WTC11 (cell line): ENCODE results near the gene CHD1L. TPM values are rescaled to one million over a fixed set of nuclear protein-coding genes. Genes with fewer than 3 reads are reported as not detected.
A peak's percentile ranks its signal among the peaks of the same experiment; 100 is the strongest.

Source experiments
- ATAC-seq: fragments of 200-7000 bp; cut with Tn5 transposase; 2 replicates; pipeline ENCODE4 v1.10.0; 2021; ENCODE audit warnings: mild to moderate bottlenecking, moderate library complexity
- CTCF ChIA-PET: fragments of 300-600 bp; sonication (Branson Sonifier 250); formaldehyde crosslinking; loops from one replicate; lab custom pipeline; 2021; ENCODE audit warnings: antibody characterized with exemption; lab: Charles Lee
- POLR2A ChIA-PET: fragments of 350-600 bp; sonication (Branson Sonifier 250); formaldehyde crosslinking; loops from one replicate; lab custom pipeline; 2021; ENCODE audit warnings: antibody characterized with exemption; lab: Charles Lee
- DNase-seq: peaks from one replicate; pipeline ENCODE4 v3.0.0; 2021; ENCODE audit warnings: low spot score
- H3K27ac Mint-ChIP-seq: 2 replicates; pipeline ENCODE4 v1.8.0; 2021; ENCODE audit warnings: mixed read lengths
- H3K27me3 Mint-ChIP-seq: 2 replicates; pipeline ENCODE4 v1.8.0; 2021; ENCODE audit warnings: low read depth, mild to moderate bottlenecking, moderate library complexity, mixed read lengths
- H3K36me3 Mint-ChIP-seq: 2 replicates; pipeline ENCODE4 v1.8.0; 2021; ENCODE audit warnings: mixed read lengths
- H3K4me1 Mint-ChIP-seq: 2 replicates; pipeline ENCODE4 v1.8.0; 2022; ENCODE audit warnings: mixed read lengths
- H3K4me3 Mint-ChIP-seq: 2 replicates; pipeline ENCODE4 v1.8.0; 2021; ENCODE audit warnings: mild to moderate bottlenecking, moderate library complexity, mixed read lengths
- H3K9me3 Mint-ChIP-seq: 2 replicates; pipeline ENCODE4 v1.8.0; 2021; ENCODE audit warnings: mixed read lengths
- CBFB ChIP-seq: sonication (generic); formaldehyde crosslinking; IDR thresholded peaks from 2 replicates; pipeline ENCODE4 v1.8.1; 2022; ENCODE audit warnings: mild to moderate bottlenecking, low read depth, missing genetic modification reagents
- ETV6 ChIP-seq: sonication (generic); formaldehyde crosslinking; IDR thresholded peaks from 2 replicates; pipeline ENCODE4 v1.8.1; 2022; ENCODE audit warnings: mild to moderate bottlenecking, missing genetic modification reagents
- KAT7 ChIP-seq: sonication (generic); formaldehyde crosslinking; IDR thresholded peaks from 2 replicates; pipeline ENCODE4 v1.8.1; 2023; ENCODE audit warnings: missing genetic modification reagents, mild to moderate bottlenecking, borderline replicate concordance
- NFE2L1 ChIP-seq: sonication (generic); formaldehyde crosslinking; IDR thresholded peaks from 2 replicates; pipeline ENCODE4 v1.8.1; 2023; ENCODE audit warnings: missing genetic modification reagents
- NR1H2 ChIP-seq: sonication (generic); formaldehyde crosslinking; IDR thresholded peaks from 2 replicates; pipeline ENCODE4 v1.9.0; 2021; ENCODE audit warnings: mild to moderate bottlenecking, moderate library complexity, missing genetic modification reagents
- OVOL2 ChIP-seq: fragments of 250-450 bp; sonication (Bioruptor Pico); IDR thresholded peaks from 2 replicates; pipeline ENCODE4 v1.9.0; 2021; ENCODE audit warnings: mild to moderate bottlenecking, borderline replicate concordance
- PRRX2 ChIP-seq: fragments of 250-450 bp; sonication (Bioruptor Pico); IDR thresholded peaks from 2 replicates; pipeline ENCODE4 v1.8.0; 2021; ENCODE audit warnings: mild to moderate bottlenecking
- TEAD1 ChIP-seq: sonication (generic); formaldehyde crosslinking; IDR thresholded peaks from 2 replicates; pipeline ENCODE4 v1.8.0; 2022; ENCODE audit warnings: mild to moderate bottlenecking, missing genetic modification reagents
- ZNF121 ChIP-seq: sonication (generic); formaldehyde crosslinking; IDR thresholded peaks from 2 replicates; pipeline ENCODE4 v1.8.0; 2023; ENCODE audit warnings: missing genetic modification reagents
- ZNF263 ChIP-seq: sonication (generic); formaldehyde crosslinking; IDR thresholded peaks from 2 replicates; pipeline ENCODE4 v1.8.1; 2022; ENCODE audit warnings: low read depth, mild to moderate bottlenecking, moderate library complexity, missing genetic modification reagents
- ZNF671 ChIP-seq: fragments of 250-450 bp; sonication (Bioruptor Pico); IDR thresholded peaks from 2 replicates; pipeline ENCODE4 v1.8.0; 2021; ENCODE audit warnings: mild to moderate bottlenecking
- total RNA-seq: library from RNA; stranded (reverse); gene quantifications from 3 replicates; pipeline ENCODE4 v1.2.3, GENCODE V29; 2021
- TF ChIP-seq, protein P1 (sequence below): sonication (generic); formaldehyde crosslinking; IDR thresholded peaks from 2 replicates; pipeline ENCODE4 v1.8.1; 2023; ENCODE audit warnings: mild to moderate bottlenecking, missing genetic modification reagents, borderline replicate concordance
- TF ChIP-seq, protein P2 (sequence below): sonication (generic); formaldehyde crosslinking; IDR thresholded peaks from 2 replicates; pipeline ENCODE4 v1.8.1; 2023; ENCODE audit warnings: mild to moderate bottlenecking, missing genetic modification reagents
- TF ChIP-seq, protein P3 (sequence below): sonication (generic); formaldehyde crosslinking; IDR thresholded peaks from 2 replicates; pipeline ENCODE4 v1.8.0; 2023; ENCODE audit warnings: missing genetic modification reagents
- TF ChIP-seq, protein P4 (sequence below): sonication (generic); formaldehyde crosslinking; IDR thresholded peaks from 2 replicates; pipeline ENCODE4 v1.8.0; 2022; ENCODE audit warnings: mild to moderate bottlenecking, missing genetic modification reagents
- TF ChIP-seq, protein P5 (sequence below): sonication (generic); formaldehyde crosslinking; IDR thresholded peaks from 2 replicates; pipeline ENCODE4 v1.8.1; 2022; ENCODE audit warnings: mild to moderate bottlenecking, missing genetic modification reagents, moderate library complexity, borderline replicate concordance
- TF ChIP-seq, protein P6 (sequence below): sonication (generic); formaldehyde crosslinking; IDR thresholded peaks from 2 replicates; pipeline ENCODE4 v1.8.1; 2023; ENCODE audit warnings: mild to moderate bottlenecking, missing genetic modification reagents
- TF ChIP-seq, protein P7 (sequence below): sonication (generic); formaldehyde crosslinking; IDR thresholded peaks from 2 replicates; pipeline ENCODE4 v1.8.1; 2022; ENCODE audit warnings: low read depth, missing genetic modification reagents, borderline replicate concordance
- TF ChIP-seq, protein P8 (sequence below): fragments of 250-450 bp; sonication (Bioruptor Pico); IDR thresholded peaks from 2 replicates; pipeline ENCODE4 v1.8.0; 2021; ENCODE audit warnings: mild to moderate bottlenecking

The CHD1L gene
- total RNA-seq, 1 experiment from 2014 or later = 68.7 TPM

DNA sequence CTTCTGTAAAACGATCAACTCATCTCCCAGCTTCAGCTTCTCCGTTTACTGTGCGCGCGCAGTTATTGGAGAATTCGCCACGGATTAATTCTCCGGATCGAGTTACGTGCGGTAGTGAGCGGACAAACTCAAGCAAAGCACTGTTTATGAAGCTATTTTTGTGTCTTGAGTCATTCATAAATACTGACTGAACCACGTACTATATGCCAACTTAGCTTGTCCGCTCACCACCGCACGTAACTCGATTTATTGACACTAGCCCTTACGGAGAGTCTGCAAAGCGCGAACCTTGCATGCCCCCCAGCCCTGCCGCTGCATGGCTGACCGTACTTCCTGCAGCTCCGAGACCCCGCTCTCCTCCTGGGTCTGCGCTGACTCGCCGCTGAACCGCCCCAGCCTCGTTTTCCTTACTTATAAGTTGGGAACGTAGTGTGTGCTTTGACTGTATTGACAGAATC is 773 bp downstream of the CHD1L start:
- Mint-ChIP-seq H3K4me1 (peaks cover 75% of the 10 kb centered on the region), H3K27me3 (no peaks in the 10 kb centered on the region), H3K9me3 (no peaks in the 10 kb centered on the region), H3K36me3 (no peaks in the 10 kb centered on the region), H3K27ac (no peak overlapping the region), H3K4me3 (peak overlapping the region; percentile 79)
- TF ChIP-seq, protein P1, sequence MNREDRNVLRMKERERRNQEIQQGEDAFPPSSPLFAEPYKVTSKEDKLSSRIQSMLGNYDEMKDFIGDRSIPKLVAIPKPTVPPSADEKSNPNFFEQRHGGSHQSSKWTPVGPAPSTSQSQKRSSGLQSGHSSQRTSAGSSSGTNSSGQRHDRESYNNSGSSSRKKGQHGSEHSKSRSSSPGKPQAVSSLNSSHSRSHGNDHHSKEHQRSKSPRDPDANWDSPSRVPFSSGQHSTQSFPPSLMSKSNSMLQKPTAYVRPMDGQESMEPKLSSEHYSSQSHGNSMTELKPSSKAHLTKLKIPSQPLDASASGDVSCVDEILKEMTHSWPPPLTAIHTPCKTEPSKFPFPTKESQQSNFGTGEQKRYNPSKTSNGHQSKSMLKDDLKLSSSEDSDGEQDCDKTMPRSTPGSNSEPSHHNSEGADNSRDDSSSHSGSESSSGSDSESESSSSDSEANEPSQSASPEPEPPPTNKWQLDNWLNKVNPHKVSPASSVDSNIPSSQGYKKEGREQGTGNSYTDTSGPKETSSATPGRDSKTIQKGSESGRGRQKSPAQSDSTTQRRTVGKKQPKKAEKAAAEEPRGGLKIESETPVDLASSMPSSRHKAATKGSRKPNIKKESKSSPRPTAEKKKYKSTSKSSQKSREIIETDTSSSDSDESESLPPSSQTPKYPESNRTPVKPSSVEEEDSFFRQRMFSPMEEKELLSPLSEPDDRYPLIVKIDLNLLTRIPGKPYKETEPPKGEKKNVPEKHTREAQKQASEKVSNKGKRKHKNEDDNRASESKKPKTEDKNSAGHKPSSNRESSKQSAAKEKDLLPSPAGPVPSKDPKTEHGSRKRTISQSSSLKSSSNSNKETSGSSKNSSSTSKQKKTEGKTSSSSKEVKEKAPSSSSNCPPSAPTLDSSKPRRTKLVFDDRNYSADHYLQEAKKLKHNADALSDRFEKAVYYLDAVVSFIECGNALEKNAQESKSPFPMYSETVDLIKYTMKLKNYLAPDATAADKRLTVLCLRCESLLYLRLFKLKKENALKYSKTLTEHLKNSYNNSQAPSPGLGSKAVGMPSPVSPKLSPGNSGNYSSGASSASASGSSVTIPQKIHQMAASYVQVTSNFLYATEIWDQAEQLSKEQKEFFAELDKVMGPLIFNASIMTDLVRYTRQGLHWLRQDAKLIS (CRISPR knock-in tag) = no peak
- TF ChIP-seq, protein P2, sequence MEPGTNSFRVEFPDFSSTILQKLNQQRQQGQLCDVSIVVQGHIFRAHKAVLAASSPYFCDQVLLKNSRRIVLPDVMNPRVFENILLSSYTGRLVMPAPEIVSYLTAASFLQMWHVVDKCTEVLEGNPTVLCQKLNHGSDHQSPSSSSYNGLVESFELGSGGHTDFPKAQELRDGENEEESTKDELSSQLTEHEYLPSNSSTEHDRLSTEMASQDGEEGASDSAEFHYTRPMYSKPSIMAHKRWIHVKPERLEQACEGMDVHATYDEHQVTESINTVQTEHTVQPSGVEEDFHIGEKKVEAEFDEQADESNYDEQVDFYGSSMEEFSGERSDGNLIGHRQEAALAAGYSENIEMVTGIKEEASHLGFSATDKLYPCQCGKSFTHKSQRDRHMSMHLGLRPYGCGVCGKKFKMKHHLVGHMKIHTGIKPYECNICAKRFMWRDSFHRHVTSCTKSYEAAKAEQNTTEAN (CRISPR knock-in tag) = no peak
- TF ChIP-seq, protein P3, sequence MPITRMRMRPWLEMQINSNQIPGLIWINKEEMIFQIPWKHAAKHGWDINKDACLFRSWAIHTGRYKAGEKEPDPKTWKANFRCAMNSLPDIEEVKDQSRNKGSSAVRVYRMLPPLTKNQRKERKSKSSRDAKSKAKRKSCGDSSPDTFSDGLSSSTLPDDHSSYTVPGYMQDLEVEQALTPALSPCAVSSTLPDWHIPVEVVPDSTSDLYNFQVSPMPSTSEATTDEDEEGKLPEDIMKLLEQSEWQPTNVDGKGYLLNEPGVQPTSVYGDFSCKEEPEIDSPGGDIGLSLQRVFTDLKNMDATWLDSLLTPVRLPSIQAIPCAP = no peak
- TF ChIP-seq ZNF121 = no peak
- no peak for TF ChIP-seq ZNF263 (CRISPR knock-in tag)
- no peak for TF ChIP-seq KAT7 (CRISPR knock-in tag)
- TF ChIP-seq CBFB = no peak
- TF ChIP-seq PRRX2 (CRISPR knock-in tag) = no peak
- TF ChIP-seq, protein P4, sequence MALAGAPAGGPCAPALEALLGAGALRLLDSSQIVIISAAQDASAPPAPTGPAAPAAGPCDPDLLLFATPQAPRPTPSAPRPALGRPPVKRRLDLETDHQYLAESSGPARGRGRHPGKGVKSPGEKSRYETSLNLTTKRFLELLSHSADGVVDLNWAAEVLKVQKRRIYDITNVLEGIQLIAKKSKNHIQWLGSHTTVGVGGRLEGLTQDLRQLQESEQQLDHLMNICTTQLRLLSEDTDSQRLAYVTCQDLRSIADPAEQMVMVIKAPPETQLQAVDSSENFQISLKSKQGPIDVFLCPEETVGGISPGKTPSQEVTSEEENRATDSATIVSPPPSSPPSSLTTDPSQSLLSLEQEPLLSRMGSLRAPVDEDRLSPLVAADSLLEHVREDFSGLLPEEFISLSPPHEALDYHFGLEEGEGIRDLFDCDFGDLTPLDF (CRISPR knock-in tag) = no peak
- TF ChIP-seq TEAD1 (CRISPR knock-in tag) = no peak
- TF ChIP-seq, protein P5, sequence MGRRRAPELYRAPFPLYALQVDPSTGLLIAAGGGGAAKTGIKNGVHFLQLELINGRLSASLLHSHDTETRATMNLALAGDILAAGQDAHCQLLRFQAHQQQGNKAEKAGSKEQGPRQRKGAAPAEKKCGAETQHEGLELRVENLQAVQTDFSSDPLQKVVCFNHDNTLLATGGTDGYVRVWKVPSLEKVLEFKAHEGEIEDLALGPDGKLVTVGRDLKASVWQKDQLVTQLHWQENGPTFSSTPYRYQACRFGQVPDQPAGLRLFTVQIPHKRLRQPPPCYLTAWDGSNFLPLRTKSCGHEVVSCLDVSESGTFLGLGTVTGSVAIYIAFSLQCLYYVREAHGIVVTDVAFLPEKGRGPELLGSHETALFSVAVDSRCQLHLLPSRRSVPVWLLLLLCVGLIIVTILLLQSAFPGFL (CRISPR knock-in tag) = no peak
- no peak for TF ChIP-seq OVOL2 (CRISPR knock-in tag)
- TF ChIP-seq ZNF671 (CRISPR knock-in tag) = no peak
- TF ChIP-seq, protein P6, sequence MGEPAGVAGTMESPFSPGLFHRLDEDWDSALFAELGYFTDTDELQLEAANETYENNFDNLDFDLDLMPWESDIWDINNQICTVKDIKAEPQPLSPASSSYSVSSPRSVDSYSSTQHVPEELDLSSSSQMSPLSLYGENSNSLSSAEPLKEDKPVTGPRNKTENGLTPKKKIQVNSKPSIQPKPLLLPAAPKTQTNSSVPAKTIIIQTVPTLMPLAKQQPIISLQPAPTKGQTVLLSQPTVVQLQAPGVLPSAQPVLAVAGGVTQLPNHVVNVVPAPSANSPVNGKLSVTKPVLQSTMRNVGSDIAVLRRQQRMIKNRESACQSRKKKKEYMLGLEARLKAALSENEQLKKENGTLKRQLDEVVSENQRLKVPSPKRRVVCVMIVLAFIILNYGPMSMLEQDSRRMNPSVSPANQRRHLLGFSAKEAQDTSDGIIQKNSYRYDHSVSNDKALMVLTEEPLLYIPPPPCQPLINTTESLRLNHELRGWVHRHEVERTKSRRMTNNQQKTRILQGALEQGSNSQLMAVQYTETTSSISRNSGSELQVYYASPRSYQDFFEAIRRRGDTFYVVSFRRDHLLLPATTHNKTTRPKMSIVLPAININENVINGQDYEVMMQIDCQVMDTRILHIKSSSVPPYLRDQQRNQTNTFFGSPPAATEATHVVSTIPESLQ = no peak
- no peak for TF ChIP-seq ETV6
- no peak for TF ChIP-seq NFE2L1 (CRISPR knock-in tag)
- TF ChIP-seq NR1H2 (CRISPR knock-in tag) = no peak
- TF ChIP-seq, protein P7, sequence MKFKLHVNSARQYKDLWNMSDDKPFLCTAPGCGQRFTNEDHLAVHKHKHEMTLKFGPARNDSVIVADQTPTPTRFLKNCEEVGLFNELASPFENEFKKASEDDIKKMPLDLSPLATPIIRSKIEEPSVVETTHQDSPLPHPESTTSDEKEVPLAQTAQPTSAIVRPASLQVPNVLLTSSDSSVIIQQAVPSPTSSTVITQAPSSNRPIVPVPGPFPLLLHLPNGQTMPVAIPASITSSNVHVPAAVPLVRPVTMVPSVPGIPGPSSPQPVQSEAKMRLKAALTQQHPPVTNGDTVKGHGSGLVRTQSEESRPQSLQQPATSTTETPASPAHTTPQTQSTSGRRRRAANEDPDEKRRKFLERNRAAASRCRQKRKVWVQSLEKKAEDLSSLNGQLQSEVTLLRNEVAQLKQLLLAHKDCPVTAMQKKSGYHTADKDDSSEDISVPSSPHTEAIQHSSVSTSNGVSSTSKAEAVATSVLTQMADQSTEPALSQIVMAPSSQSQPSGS (CRISPR knock-in tag) = no peak
- TF ChIP-seq, protein P8, sequence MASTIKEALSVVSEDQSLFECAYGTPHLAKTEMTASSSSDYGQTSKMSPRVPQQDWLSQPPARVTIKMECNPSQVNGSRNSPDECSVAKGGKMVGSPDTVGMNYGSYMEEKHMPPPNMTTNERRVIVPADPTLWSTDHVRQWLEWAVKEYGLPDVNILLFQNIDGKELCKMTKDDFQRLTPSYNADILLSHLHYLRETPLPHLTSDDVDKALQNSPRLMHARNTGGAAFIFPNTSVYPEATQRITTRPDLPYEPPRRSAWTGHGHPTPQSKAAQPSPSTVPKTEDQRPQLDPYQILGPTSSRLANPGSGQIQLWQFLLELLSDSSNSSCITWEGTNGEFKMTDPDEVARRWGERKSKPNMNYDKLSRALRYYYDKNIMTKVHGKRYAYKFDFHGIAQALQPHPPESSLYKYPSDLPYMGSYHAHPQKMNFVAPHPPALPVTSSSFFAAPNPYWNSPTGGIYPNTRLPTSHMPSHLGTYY (CRISPR knock-in tag) = no peak
- peak; percentile 47 for DNase-seq
- ChIA-PET POLR2A (interaction anchor here (0.8 to 2.3 kb wide), 2 partner anchors 71 to 159 kb away, joined by 3 to 19 read pairs; partner anchors contain the start of gene PRKAB2), CTCF (interaction anchor here (0.8 to 3.3 kb wide), 15 partner anchors 11 to 169 kb away, joined by 3 to 67 read pairs (median 4); partner anchors contain the start of genes FMO5 and PRKAB2)
- peak; percentile 46 for ATAC-seq
